ENCODE results near the gene CEP41. TPM values are rescaled to one million over a fixed set of nuclear protein-coding genes. Genes with fewer than 3 reads are reported as not detected.

Gene CEP41
- total RNA-seq, 3 donors from 2014 or later: 5.9 to 8.9 (median 7.0) TPM

GRCh38 chr7:130478991-130479390 is 38.2 kb upstream of the CEP41 start:
- Histone ChIP-seq H3K4me3 (no peak overlapping the region), H3K27ac (no peak overlapping the region), H3K9me3 (no peaks in the 10 kb centered on the region), H3K36me3 (no peaks in the 10 kb centered on the region), H3K4me1 (no peaks in the 10 kb centered on the region), H3K27me3 (no peaks in the 10 kb centered on the region)
- intact Hi-C loops (cut with DNase I; ENCODE audit: low total_unique reads): loop anchor here (2.0 kb wide), 1 partner anchor 38 kb away; the partner anchor contains the start of gene CEP41
- TF ChIP-seq POLR2AphosphoS5 (IDR thresholded peaks at IDR 0.05) (no peak), POLR2A (IDR thresholded peaks at IDR 0.05) (no peak)
- TF ChIP-seq, protein P1, sequence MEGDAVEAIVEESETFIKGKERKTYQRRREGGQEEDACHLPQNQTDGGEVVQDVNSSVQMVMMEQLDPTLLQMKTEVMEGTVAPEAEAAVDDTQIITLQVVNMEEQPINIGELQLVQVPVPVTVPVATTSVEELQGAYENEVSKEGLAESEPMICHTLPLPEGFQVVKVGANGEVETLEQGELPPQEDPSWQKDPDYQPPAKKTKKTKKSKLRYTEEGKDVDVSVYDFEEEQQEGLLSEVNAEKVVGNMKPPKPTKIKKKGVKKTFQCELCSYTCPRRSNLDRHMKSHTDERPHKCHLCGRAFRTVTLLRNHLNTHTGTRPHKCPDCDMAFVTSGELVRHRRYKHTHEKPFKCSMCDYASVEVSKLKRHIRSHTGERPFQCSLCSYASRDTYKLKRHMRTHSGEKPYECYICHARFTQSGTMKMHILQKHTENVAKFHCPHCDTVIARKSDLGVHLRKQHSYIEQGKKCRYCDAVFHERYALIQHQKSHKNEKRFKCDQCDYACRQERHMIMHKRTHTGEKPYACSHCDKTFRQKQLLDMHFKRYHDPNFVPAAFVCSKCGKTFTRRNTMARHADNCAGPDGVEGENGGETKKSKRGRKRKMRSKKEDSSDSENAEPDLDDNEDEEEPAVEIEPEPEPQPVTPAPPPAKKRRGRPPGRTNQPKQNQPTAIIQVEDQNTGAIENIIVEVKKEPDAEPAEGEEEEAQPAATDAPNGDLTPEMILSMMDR (IDR thresholded peaks at IDR 0.05): no peak
- DNase-seq (ENCODE audit: low spot score in 2 of 2): no peak

GRCh38 chr7:130476297-130477150 is 35.7 kb upstream of the CEP41 start:
- H3K4me1 ChIP-seq: no peaks in the 10 kb centered on the region
- no peak for DNase-seq (ENCODE audit: low spot score in 2 of 2)
- no peak overlapping the region for H3K27ac ChIP-seq
- H3K4me3 ChIP-seq: no peak overlapping the region
- no peaks in the 10 kb centered on the region for H3K27me3 ChIP-seq
- H3K9me3 ChIP-seq: no peaks in the 10 kb centered on the region
- TF ChIP-seq POLR2A (IDR thresholded peaks at IDR 0.05): no peak
- TF ChIP-seq, protein P1 (IDR thresholded peaks at IDR 0.05): no peak
- no peak for TF ChIP-seq POLR2AphosphoS5 (IDR thresholded peaks at IDR 0.05)
- intact Hi-C loops (cut with DNase I; ENCODE audit: low total_unique reads): no loop called here
- no peaks in the 10 kb centered on the region for H3K36me3 ChIP-seq

DNA sequence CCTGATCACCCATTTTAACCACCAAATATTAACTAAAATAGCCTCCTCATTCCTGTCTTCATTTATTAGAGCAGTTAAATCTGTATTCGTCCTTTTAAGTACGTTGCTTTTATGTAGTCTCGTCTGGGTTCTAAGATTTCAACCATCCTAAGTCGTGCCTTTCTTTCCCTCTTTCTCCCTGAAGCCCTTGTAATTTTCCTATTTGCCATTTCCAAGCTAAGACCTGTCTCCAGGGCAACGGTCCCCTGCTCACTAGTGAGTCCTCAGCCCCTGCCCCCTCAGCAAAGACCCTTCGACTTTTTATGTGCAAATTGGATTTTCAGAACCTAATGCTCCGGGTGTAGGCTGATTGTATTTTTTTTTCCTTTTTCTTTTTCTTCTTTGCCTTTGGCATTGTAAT is 35.0 kb upstream of the CEP41 start:
- no peak overlapping the region for H3K4me3 ChIP-seq
- H3K27ac ChIP-seq: no peak overlapping the region
- no peak for TF ChIP-seq POLR2AphosphoS5 (IDR thresholded peaks at IDR 0.05)
- H3K36me3 ChIP-seq: no peaks in the 10 kb centered on the region
- DNase-seq (ENCODE audit: low spot score in 2 of 2): no peak
- no peaks in the 10 kb centered on the region for H3K27me3 ChIP-seq
- H3K9me3 ChIP-seq: no peaks in the 10 kb centered on the region
- H3K4me1 ChIP-seq: no peaks in the 10 kb centered on the region
- intact Hi-C loops (cut with DNase I; ENCODE audit: low total_unique reads): no loop called here

- intact Hi-C loops (cut with DNase I; ENCODE audit: low total_unique reads): no loop called here
- no peaks in the 10 kb centered on the region for H3K36me3 ChIP-seq
- no peaks in the 10 kb centered on the region for H3K9me3 ChIP-seq
Measured at GRCh38 chr7:130473876-130474275, 33.1 kb upstream of the CEP41 start.

GRCh38 chr7:130473289-130473688 is 32.5 kb upstream of the CEP41 start:
- intact Hi-C loops (cut with DNase I; ENCODE audit: low total_unique reads): no loop called here
- H3K27me3 ChIP-seq: no peaks in the 10 kb centered on the region
- H3K4me3 ChIP-seq: no peak overlapping the region
- H3K4me1 ChIP-seq: no peaks in the 10 kb centered on the region
- DNase-seq (ENCODE audit: low spot score in 2 of 2): no peak
- H3K36me3 ChIP-seq: no peaks in the 10 kb centered on the region
- H3K9me3 ChIP-seq: no peaks in the 10 kb centered on the region
- TF ChIP-seq, protein P1 (IDR thresholded peaks at IDR 0.05): no peak
- no peak for TF ChIP-seq POLR2AphosphoS5 (IDR thresholded peaks at IDR 0.05)
- no peak overlapping the region for H3K27ac ChIP-seq

More at GRCh38 chr7:130473876-130474275, 33.1 kb upstream of the CEP41 start:
- no peaks in the 10 kb centered on the region for H3K27me3 ChIP-seq
- H3K4me3 ChIP-seq: no peak overlapping the region
- TF ChIP-seq, protein P1 (IDR thresholded peaks at IDR 0.05): no peak
- TF ChIP-seq POLR2AphosphoS5 (IDR thresholded peaks at IDR 0.05) (no peak), POLR2A (IDR thresholded peaks at IDR 0.05) (no peak)
- H3K4me1 ChIP-seq: no peaks in the 10 kb centered on the region
- DNase-seq (ENCODE audit: low spot score in 2 of 2): no peak
- H3K27ac ChIP-seq: no peak overlapping the region
